GM18520 (cell line): ENCODE results near the gene EIF4E1B.

Source experiments
- ATAC-seq: cut with Tn5 transposase; IDR thresholded peaks from one replicate; pipeline ENCODE4 v1.9.1; 2021; ENCODE audit not compliant: unreplicated experiment

Gene EIF4E1B

GRCh38 chr5:176687247-176687646 is 56.8 kb downstream of the EIF4E1B start:
- no peak for ATAC-seq

GRCh38 chr5:176687881-176688280 is 57.4 kb downstream of the EIF4E1B start:
- no peak for ATAC-seq

- ATAC-seq, result no peak
These were observed 60.4 kb downstream of the EIF4E1B start for GRCh38 chr5:176690911-176691310.

GRCh38 chr5:176691524-176691923 is 61.0 kb downstream of the EIF4E1B start:
- no peak for ATAC-seq

- no peak for ATAC-seq
These were observed 61.9 kb downstream of the EIF4E1B start for GRCh38 chr5:176692326-176692725.

GRCh38 chr5:176692839-176693476 is 62.5 kb downstream of the EIF4E1B start:
- no peak for ATAC-seq

- ATAC-seq, result no peak
These were observed 63.0 kb downstream of the EIF4E1B start for GRCh38 chr5:176693477-176693851.

- ATAC-seq, result no peak
These were observed 63.7 kb downstream of the EIF4E1B start for GRCh38 chr5:176694146-176694545.

GRCh38 chr5:176694631-176695030 is 64.2 kb downstream of the EIF4E1B start:
- no peak for ATAC-seq

GRCh38 chr5:176695073-176695472 is 64.6 kb downstream of the EIF4E1B start:
- ATAC-seq, result no peak
